Vagina (tissue), 2 donors: ENCODE data around the gene RBPJ.

ENCODE experiments used
- CTCF ChIP-seq, 3 experiments: fragments of 450-650 bp in 2 of 3; fragments of 200-600 bp in 1 of 3; sonication (generic) in 1 of 3; IDR thresholded peaks; one replicate each; pipeline ENCODE4 v1.5.1; 2017 to 2019; ENCODE audit warnings: antibody characterized with exemption in 3 of 3, mild to moderate bottlenecking in 2 of 3, moderate library complexity in 2 of 3
- POLR2AphosphoS5 ChIP-seq, 2 donors: sonication (generic); formaldehyde crosslinking; IDR thresholded peaks; one replicate each; pipeline ENCODE4 v1.9.0; 2017; ENCODE audit warnings: antibody characterized with exemption in 2 of 2, mild to moderate bottlenecking in 2 of 2, low read depth in 1 of 2; ENCODE audit not compliant: insufficient read depth in 1 of 2

GRCh38 chr4:26310264-26310663 is 10.6 kb upstream of the RBPJ start:
- no peak for TF ChIP-seq CTCF (IDR thresholded peaks at IDR 0.05)
- TF ChIP-seq POLR2AphosphoS5 (IDR thresholded peaks at IDR 0.05; ENCODE audit: insufficient read depth in 1 of 2, low read depth in 1 of 2): no peak
